A673 (cell line): Measurements from ENCODE around the gene MYMK.

ENCODE experiments used
- EZH2 ChIP-seq: fragments of 200-600 bp; sonication (generic); IDR thresholded peaks from 2 replicates; pipeline ENCODE4 v1.6.1; 2017; ENCODE audit warnings: borderline replicate concordance, low read depth, mild to moderate bottlenecking, mixed read lengths, antibody characterized with exemption, low read length; ENCODE audit not compliant: poor library complexity, severe bottlenecking
- TF ChIP-seq, protein P1 (sequence below): fragments of 300-800, 200-600 bp; sonication (generic); conservative IDR thresholded peaks from 2 replicates; pipeline ENCODE4 v1.5.1; 2017; ENCODE audit warnings: low read depth, mild to moderate bottlenecking, antibody characterized with exemption, low read length, moderate library complexity, mixed read lengths

DNA sequence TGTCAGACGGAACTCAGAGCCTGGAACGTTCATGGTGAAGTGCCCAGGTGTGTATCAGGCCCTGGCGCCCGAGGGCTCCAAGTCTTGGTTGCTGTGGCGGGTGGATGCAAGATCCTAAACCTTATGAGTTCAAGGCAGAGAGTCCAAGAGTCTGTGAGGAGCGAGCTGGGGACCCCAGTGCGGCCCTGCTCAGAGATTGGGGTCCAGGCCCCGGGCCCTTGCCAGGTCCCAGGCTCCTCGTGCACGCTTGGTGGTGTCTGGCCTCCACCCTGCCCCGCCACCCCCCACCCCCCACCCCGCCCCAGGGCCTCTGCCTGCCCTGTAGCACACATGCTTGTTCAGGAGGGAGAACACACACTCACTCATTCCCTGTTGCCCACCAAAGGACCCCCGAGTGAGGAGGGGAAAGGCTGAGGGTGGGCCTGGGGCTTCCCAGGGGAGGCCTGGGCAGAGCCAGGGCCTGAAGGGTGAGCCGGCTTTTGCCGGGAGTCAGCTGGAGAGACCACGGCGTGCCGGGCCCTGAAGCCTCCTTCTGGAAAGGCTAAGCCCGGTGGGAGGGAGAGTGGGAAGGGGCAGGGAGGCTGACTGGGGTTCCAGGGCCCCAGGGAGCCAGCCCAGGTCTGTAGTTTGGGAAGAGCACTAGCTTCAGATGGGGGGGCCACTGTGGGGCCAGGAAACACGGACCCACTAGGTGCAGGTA lies 47.3 kb upstream of the MYMK start:
- TF ChIP-seq, protein P1, sequence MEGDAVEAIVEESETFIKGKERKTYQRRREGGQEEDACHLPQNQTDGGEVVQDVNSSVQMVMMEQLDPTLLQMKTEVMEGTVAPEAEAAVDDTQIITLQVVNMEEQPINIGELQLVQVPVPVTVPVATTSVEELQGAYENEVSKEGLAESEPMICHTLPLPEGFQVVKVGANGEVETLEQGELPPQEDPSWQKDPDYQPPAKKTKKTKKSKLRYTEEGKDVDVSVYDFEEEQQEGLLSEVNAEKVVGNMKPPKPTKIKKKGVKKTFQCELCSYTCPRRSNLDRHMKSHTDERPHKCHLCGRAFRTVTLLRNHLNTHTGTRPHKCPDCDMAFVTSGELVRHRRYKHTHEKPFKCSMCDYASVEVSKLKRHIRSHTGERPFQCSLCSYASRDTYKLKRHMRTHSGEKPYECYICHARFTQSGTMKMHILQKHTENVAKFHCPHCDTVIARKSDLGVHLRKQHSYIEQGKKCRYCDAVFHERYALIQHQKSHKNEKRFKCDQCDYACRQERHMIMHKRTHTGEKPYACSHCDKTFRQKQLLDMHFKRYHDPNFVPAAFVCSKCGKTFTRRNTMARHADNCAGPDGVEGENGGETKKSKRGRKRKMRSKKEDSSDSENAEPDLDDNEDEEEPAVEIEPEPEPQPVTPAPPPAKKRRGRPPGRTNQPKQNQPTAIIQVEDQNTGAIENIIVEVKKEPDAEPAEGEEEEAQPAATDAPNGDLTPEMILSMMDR = no peak
- no peak for TF ChIP-seq EZH2
